PFSK-1 (cell line): ENCODE results near the gene MBD6.

ENCODE experiments used
- SIN3A ChIP-seq: IDR thresholded peaks from 2 replicates; pipeline ENCODE4 v1.6.1; 2012; ENCODE audit warnings: mild to moderate bottlenecking, low read length, moderate library complexity, borderline replicate concordance; ENCODE audit not compliant: insufficient read depth
- TAF1 ChIP-seq: IDR thresholded peaks from 2 replicates; pipeline ENCODE4 v1.6.1; 2012; ENCODE audit warnings: low read length, control low read depth, borderline replicate concordance; ENCODE audit not compliant: insufficient read depth

- TF ChIP-seq SIN3A, result no peak
- TF ChIP-seq TAF1, result no peak
Measured at GRCh38 chr12:57552306-57552651, 29.7 kb downstream of the MBD6 start.
